Testis (tissue), 5 donors: Measurements from ENCODE around the gene APOH. TPM values are rescaled to one million over a fixed set of nuclear protein-coding genes. Genes with fewer than 3 reads are reported as not detected.

ENCODE experiments used
- DNase-seq: peaks from one replicate; pipeline ENCODE4 v3.0.0-alpha.2; 2019
- H3K27ac ChIP-seq, 2 donors: fragments of 200-600 bp; sonication (generic); one replicate each; pipeline ENCODE4 v1.5.1; 2019
- H3K27me3 ChIP-seq: fragments of 200-600 bp; sonication (generic); one replicate; pipeline ENCODE4 v1.5.1; 2019
- H3K36me3 ChIP-seq: fragments of 200-600 bp; sonication (generic); one replicate; pipeline ENCODE4 v1.5.1; 2017; ENCODE audit warnings: low read depth; ENCODE audit errors: missing control alignments
- H3K4me1 ChIP-seq: fragments of 200-600 bp; sonication (generic); one replicate; pipeline ENCODE4 v1.5.1; 2019
- H3K4me3 ChIP-seq, 2 donors: fragments of 200-600 bp; sonication (generic); one replicate each; pipeline ENCODE4 v1.5.1; 2017 to 2019
- H3K9me3 ChIP-seq: fragments of 200-600 bp; sonication (generic); one replicate; pipeline ENCODE4 v1.5.1; 2017
- CTCF ChIP-seq, 3 experiments: fragments of 450-650 bp in 2 of 3; fragments of 200-600 bp in 1 of 3; sonication (generic) in 1 of 3; IDR thresholded peaks; one replicate each; pipeline ENCODE4 v1.5.1; 2016 to 2019; ENCODE audit warnings: antibody characterized with exemption in 3 of 3, mild to moderate bottlenecking in 2 of 3, moderate library complexity in 1 of 3
- POLR2A ChIP-seq: fragments of 450-650 bp; IDR thresholded peaks from one replicate; pipeline ENCODE4 v1.6.1; 2017; ENCODE audit warnings: antibody characterized with exemption, mild to moderate bottlenecking, moderate library complexity
- WGBS, 2 donors: methylation state at CpG; one replicate each; pipeline ENCODE4 v1.1.5; 2018; 5-methylcytosine and 5-hydroxymethylcytosine counted together
- intact Hi-C: fragments of 100-400 bp; cut with DNase I; formaldehyde crosslinking; loops from one replicate; pipeline ENCODE4 v1.15.1; 2023; ENCODE audit warnings: low total_unique reads
- long read RNA-seq, 2 donors: transcript quantifications; one replicate each; lab custom pipeline, GENCODE V29; 2026
- polyA plus RNA-seq: library from polyadenylated mRNA; stranded (reverse); fragments of 350-450 nt; fragmentation: Illumina TruSeq; extraction: RNeasy Lipid Tissue Mini Kit (QIAGEN cat#74804); gene quantifications from one replicate; pipeline ENCODE4 v1.2.3, GENCODE V29; 2014; ENCODE audit warnings: low read depth, low replicate concordance; ENCODE audit not compliant: insufficient read depth
- total RNA-seq, 2 donors: library from RNA; depleted of rRNA; stranded (reverse); fragments of >200 nt; gene quantifications; one replicate each; pipeline ENCODE4 v1.2.3, GENCODE V29; 2016

Gene APOH
- total RNA-seq, result under 1 TPM; 0.63 to 0.74 TPM
- polyA plus RNA-seq, result 1.2 TPM
- long read RNA-seq, donor 1, partial matches to known transcripts, result 0 of 1 reads
- long read RNA-seq, donor 1, other reads (novel, unspliced or antisense), result 0 of 1 reads
- long read RNA-seq, donor 2, result 0 reads

- H3K4me3 ChIP-seq, result no peak within 1 kb of the TSS
- intact Hi-C loops, result no loop called here
- 77 to 86% methylated on average over 20 of the region's 20 CpGs for WGBS, 2 donors
Observed at GRCh38 chr17:66228887-66229782, at the start of gene APOH. Gene APOH, minus strand, starts transcription at chr17:66229415. Its CDS starts 36 bp downstream, at chr17:66229379.

DNA sequence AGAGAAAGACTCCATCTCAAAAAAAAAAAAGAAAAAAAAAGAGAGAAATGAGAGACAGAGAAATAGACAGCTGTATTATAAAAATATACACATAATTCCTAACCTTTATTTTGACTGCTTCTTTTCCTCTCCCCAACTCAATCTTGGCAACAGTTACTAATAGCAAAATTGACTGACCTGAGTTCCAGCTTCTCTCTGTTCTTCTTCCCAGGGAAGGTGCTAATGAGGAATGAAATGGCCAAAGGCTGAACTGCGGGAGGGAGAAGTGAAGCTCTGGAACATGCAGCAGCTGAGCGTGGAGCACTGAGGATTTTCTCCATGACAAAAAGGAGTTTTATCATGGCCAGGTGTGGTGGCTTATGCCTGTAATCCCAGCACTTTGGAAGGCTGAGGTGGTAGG, 48.0 kb upstream of the APOH start:
- WGBS, 2 donors, result 94 to 100% methylated on average over 2 of the region's 2 CpGs
- Histone ChIP-seq H3K4me3 (no peak overlapping the region), H3K36me3 (no peaks in the 10 kb centered on the region), H3K4me1 (no peaks in the 10 kb centered on the region), H3K9me3 (no peaks in the 10 kb centered on the region), H3K27ac (no peak overlapping the region), H3K27me3 (no peaks in the 10 kb centered on the region)
- intact Hi-C loops, result no loop called here
- DNase-seq, result no peak
- TF ChIP-seq CTCF (IDR thresholded peaks at IDR 0.05) (no peak), POLR2A (no peak)

More at GRCh38 chr17:66228887-66229782, at the start of gene APOH:
- Histone ChIP-seq H3K27ac (peak within 1 kb of the TSS in 1 of 2 donors; percentile 28), H3K36me3 (no peaks in the 10 kb centered on the region), H3K9me3 (no peaks in the 10 kb centered on the region), H3K4me1 (no peaks in the 10 kb centered on the region), H3K27me3 (no peaks in the 10 kb centered on the region)
- no peak for DNase-seq
- TF ChIP-seq CTCF (IDR thresholded peaks at IDR 0.05), result no peak
- no peak for TF ChIP-seq POLR2A

DNA sequence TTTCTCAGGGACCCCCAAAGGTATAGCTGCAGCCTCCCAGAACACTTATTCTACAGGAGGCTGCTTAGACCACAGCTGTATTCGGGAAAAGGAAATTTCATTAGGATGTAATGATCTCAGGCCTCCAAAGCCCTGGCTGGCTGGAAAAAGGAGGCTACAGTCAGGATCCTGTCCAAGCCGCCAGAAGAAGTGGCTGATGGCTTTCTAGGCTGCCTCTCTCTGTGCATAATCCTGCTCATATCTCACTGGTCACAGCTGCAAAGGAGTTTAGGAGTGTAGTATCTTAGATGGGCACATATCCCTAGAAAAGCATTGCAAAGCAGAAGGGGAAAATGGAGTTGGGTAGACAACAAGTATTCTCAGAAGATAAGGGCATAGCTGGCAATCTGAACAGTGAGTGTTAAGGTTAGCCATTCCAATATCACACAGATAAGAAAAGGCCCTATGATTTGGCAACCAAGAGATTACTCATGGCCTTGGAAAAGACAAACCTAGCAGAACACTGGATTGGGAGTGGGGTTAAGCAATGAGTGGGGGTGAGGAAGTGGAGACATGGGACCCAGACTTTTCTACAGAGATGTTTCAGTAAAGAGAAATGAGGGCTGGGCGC, 47.2 kb upstream of the APOH start:
- intact Hi-C loops, result no loop called here
- TF ChIP-seq POLR2A, result no peak
- TF ChIP-seq CTCF (IDR thresholded peaks at IDR 0.05), result no peak
- Histone ChIP-seq H3K4me1 (no peaks in the 10 kb centered on the region), H3K27ac (no peak overlapping the region), H3K36me3 (no peaks in the 10 kb centered on the region), H3K4me3 (no peak overlapping the region), H3K9me3 (no peaks in the 10 kb centered on the region), H3K27me3 (no peaks in the 10 kb centered on the region)
- DNase-seq, result no peak
- WGBS, 2 donors, result 89 to 92% methylated on average over 3 of the region's 3 CpGs

DNA sequence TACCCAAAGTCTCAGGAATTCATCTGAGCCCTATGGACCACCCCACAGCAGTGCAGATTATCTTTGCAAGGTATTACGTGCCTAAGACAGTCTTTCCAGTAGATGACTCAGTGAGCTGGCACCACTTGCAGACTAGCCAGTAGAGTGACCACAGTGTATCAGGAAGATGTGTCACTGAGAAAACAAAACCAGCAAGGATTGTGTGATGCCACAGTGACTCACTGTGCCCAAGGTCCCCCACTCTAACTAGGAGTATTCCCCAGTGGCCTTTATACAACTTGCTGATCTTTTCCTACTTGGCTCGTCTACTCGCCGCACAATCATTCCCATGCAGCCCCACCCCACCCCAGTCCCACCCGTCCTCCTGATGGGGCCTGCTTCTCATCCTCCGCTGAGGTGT, 46.4 kb upstream of the APOH start:
- 75 to 83% methylated on average over 6 of the region's 6 CpGs for WGBS, 2 donors
- no peak overlapping the region for H3K27ac ChIP-seq
- TF ChIP-seq CTCF (IDR thresholded peaks at IDR 0.05), result no peak
- no peak for TF ChIP-seq POLR2A

More for the DNA sequence above, 46.4 kb upstream of the APOH start:
- intact Hi-C loops, result no loop called here
- H3K9me3 ChIP-seq, result no peaks in the 10 kb centered on the region
- DNase-seq, result no peak
- H3K27me3 ChIP-seq, result no peaks in the 10 kb centered on the region
- no peaks in the 10 kb centered on the region for H3K36me3 ChIP-seq
- no peak overlapping the region for H3K4me3 ChIP-seq
- no peaks in the 10 kb centered on the region for H3K4me1 ChIP-seq
